Subcutaneous abdominal adipose tissue (tissue), 5 donors: Measurements from ENCODE around the gene UBASH3B.

ENCODE experiments used
- H3K27ac ChIP-seq: one replicate; pipeline ENCODE4 v1.7.0; 2013; ENCODE audit warnings: low read depth, mild to moderate bottlenecking, inconsistent platforms, low read length, moderate library complexity
- H3K27me3 ChIP-seq, 5 donors: one replicate each; pipeline ENCODE4 v1.7.0; 2013; ENCODE audit warnings: low read length in 5 of 5, inconsistent platforms in 1 of 5; ENCODE audit not compliant: control insufficient read depth in 5 of 5, insufficient read depth in 4 of 5
- H3K36me3 ChIP-seq, 5 donors: one replicate each; pipeline ENCODE4 v1.7.0; 2013; ENCODE audit warnings: low read length in 5 of 5; ENCODE audit not compliant: control insufficient read depth in 5 of 5, insufficient read depth in 5 of 5
- H3K4me1 ChIP-seq, 5 donors: one replicate each; pipeline ENCODE4 v1.7.0; 2013; ENCODE audit warnings: low read length in 5 of 5, mild to moderate bottlenecking in 3 of 5, moderate library complexity in 1 of 5; ENCODE audit not compliant: control insufficient read depth in 5 of 5, insufficient read depth in 5 of 5
- H3K4me3 ChIP-seq, 5 donors: one replicate each; pipeline ENCODE4 v1.7.0; 2013; ENCODE audit warnings: low read length in 5 of 5, low read depth in 1 of 5
- H3K9ac ChIP-seq, 5 donors: one replicate each; pipeline ENCODE4 v1.7.0; 2013; ENCODE audit warnings: low read length in 5 of 5, mild to moderate bottlenecking in 4 of 5, moderate library complexity in 3 of 5
- H3K9me3 ChIP-seq, 5 donors: one replicate each; pipeline ENCODE4 v1.7.0; 2013; ENCODE audit warnings: low read length in 5 of 5; ENCODE audit not compliant: control insufficient read depth in 5 of 5
- donor health status: healthy.
- donor health status: healthy.
- donor health status: healthy.
- donor health status: healthy.
- donor health status: healthy.

Gene UBASH3B

DNA sequence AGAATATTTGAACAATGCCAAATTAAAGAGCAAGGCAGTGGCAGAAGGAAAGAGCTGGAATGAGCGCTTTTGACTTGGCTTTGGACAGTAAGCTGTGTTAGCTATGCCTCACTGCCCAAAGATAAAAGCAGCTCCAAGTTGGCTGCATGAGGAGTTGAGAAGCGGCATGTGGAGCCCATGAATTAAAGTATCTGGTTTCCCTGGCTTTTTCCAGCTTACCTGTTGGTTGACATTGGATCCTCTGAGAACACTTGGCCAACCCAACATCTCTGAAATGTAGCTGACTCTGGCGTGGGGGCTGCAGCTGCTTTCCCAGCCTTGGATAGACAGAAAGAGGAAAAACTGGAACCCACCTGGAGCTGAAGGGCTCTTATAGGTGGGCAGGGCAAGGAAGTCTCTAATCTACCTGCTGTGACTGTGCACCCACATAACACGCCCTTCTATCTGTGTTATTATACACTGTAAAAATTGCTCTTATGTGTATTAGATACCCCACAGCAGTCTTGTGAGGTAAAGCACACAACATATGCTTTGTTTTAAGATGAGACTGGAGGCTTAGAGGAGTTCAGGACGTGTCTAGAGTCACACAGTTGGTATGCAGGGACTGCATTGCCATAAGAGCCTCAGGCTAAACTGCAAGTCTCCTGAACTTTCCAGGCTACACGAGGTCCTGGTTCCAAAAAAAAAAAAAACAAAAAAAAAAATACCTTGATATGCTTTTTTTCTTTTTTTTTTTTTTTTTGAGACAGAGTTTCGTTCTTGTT, 5.8 kb downstream of the UBASH3B start:
- H3K9ac ChIP-seq = no peak overlapping the region
- no peak overlapping the region for H3K4me3 ChIP-seq
- peaks cover 0 to 22% (median 7%) of the 10 kb centered on the region in 5 donors for H3K4me1 ChIP-seq
- no peaks in the 10 kb centered on the region for H3K27me3 ChIP-seq
- no peaks in the 10 kb centered on the region for H3K9me3 ChIP-seq
- H3K36me3 ChIP-seq = no peaks in the 10 kb centered on the region
- no peak overlapping the region for H3K27ac ChIP-seq

DNA sequence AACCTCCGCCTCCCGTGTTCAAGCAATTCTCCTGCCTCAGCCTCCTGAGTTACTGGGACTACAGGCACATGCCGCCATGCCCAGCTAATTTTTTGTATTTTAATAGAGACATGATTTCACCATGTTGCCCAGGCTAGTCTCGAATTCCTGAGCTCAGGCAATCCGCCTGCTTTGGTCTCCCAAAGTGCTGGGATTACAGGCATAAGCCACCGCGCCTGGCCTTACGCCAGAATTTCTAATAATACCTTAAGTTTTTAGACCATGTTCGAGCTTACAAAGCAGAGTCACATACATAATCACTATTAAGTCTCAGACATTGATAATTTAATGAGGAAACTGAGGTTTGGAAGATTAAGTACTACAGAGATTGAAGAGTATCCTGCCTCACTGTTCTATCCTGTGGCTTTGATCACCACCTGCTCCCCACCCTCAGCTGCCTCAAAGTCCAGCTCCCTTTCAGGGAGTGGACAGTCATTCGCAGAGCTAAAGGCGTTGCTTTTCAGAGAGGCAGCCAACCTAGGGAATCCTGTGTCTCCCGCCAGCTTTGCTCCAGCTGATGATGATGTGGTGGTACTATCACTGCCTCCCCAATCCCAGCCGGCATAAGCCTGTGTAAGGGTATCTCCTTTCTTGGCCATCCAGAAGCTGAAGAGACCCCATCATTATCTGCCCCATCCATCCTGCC, 7.7 kb downstream of the UBASH3B start:
- Histone ChIP-seq H3K27ac (no peak overlapping the region), H3K36me3 (no peaks in the 10 kb centered on the region), H3K9ac (no peak overlapping the region), H3K27me3 (no peaks in the 10 kb centered on the region), H3K4me3 (no peak overlapping the region), H3K4me1 (peaks cover 0 to 13% (median 0%) of the 10 kb centered on the region in 5 donors), H3K9me3 (no peaks in the 10 kb centered on the region)

DNA sequence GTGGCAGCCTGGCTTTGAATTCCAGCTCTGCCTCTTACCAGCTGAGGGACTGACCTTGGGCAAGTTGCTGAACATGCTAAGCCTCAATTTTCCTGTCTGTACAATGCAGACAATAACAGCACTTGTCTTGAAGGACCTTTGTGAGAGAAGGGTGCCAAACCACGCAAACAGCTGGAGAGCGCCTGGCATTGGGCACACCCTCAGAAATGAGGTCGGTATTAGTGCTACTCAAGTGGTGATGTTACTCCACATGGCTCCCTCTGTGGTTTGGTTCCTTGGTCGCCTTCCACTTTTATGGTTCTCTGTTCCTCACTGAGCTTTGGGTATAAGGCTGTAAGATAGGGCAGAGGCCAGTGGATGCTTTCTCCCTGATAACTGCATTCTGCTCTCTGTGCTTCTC, 8.2 kb downstream of the UBASH3B start:
- Histone ChIP-seq H3K4me1 (peaks cover 0 to 13% (median 0%) of the 10 kb centered on the region in 5 donors), H3K9ac (no peak overlapping the region), H3K4me3 (no peak overlapping the region), H3K27me3 (no peaks in the 10 kb centered on the region), H3K9me3 (peaks cover 0 to under 1% (median 0%) of the 10 kb centered on the region in 5 donors), H3K27ac (no peak overlapping the region), H3K36me3 (no peaks in the 10 kb centered on the region)

DNA sequence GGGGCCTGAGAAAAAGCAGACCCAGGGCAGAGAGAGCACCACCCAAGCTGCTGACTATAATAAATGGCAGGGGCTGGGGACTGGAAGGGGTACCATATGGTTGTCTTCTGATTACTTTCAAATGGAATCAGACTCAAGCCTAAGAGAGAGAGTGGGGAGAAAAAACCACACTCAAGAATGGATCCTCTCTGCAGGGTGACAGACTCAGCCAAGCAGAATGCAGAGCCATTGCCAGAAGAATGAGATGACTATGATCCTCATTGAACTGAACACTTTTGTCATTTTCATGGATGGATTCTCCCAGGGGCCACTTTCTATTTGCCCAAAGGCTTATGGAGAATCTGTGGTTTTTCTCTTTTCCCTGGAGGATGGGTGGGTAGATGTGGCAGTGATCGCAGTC, 8.7 kb downstream of the UBASH3B start:
- Histone ChIP-seq H3K9me3 (peaks cover 0 to 5% (median 3%) of the 10 kb centered on the region in 5 donors), H3K27me3 (no peaks in the 10 kb centered on the region), H3K36me3 (no peaks in the 10 kb centered on the region), H3K4me3 (no peak overlapping the region), H3K9ac (no peak overlapping the region), H3K27ac (no peak overlapping the region), H3K4me1 (peaks cover 0 to 13% (median 0%) of the 10 kb centered on the region in 5 donors)

DNA sequence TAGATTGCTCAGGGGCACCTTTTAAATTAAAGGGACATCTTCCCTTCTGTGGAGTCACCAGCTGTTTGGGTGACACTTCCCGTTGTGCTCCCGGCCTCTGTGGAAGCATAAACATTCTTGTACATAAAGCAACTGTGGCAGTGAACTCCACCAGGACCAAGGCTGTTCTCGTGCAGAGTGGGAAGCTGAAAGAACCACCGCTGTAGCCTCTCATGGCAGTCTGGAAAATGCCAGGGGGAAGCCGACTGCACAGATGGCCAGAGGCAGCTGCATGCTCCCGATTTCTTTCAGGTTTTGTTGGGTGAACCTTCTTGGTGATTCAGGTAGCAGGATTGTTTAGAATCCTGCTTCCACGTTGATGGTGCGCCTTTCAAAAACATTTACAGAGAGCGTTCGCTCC, 10.3 kb downstream of the UBASH3B start:
- Histone ChIP-seq H3K9ac (no peak overlapping the region), H3K4me1 (peaks cover 0 to 2% (median 0%) of the 10 kb centered on the region in 5 donors), H3K27ac (no peak overlapping the region), H3K27me3 (no peaks in the 10 kb centered on the region), H3K4me3 (no peak overlapping the region), H3K9me3 (peaks cover 0 to 8% (median 5%) of the 10 kb centered on the region in 5 donors), H3K36me3 (no peaks in the 10 kb centered on the region)

- Histone ChIP-seq H3K4me3 (no peak overlapping the region), H3K4me1 (peaks cover 0 to 2% (median 0%) of the 10 kb centered on the region in 5 donors), H3K27me3 (no peaks in the 10 kb centered on the region), H3K27ac (no peak overlapping the region), H3K36me3 (no peaks in the 10 kb centered on the region), H3K9me3 (peaks cover 0 to 8% (median 5%) of the 10 kb centered on the region in 5 donors), H3K9ac (no peak overlapping the region)
Measured at GRCh38 chr11:122666743-122667142, 11.2 kb downstream of the UBASH3B start.

DNA sequence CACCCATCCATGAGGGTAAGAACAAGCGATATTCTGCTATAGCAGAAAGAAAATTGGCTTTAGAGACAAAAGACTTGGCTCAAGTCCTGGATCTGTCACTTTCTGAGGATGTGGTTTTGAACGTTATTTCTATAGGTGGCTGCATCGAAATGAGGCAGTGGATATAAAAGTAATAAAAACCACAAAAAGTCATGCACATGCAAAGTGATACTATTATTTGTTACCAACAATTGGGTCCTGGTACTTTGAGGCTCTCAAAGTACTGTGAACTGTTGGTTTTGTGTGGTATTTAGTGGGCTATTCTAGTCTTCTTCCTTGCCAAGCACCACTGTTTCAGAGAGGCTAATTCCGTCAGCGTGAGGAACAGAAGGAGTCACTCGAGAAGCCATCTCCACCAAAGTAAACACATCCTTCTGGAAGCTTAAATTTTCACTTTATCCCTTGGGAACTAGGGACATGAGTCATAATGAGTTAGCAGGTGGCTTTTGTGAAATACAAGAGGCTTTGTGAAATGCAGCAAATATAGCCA, 13.1 kb downstream of the UBASH3B start:
- Histone ChIP-seq H3K4me3 (no peak overlapping the region), H3K27ac (no peak overlapping the region), H3K9ac (no peak overlapping the region), H3K4me1 (peaks cover 0 to 2% (median 0%) of the 10 kb centered on the region in 5 donors), H3K9me3 (peaks cover 0 to 8% (median 5%) of the 10 kb centered on the region in 5 donors), H3K36me3 (no peaks in the 10 kb centered on the region), H3K27me3 (no peaks in the 10 kb centered on the region)

DNA sequence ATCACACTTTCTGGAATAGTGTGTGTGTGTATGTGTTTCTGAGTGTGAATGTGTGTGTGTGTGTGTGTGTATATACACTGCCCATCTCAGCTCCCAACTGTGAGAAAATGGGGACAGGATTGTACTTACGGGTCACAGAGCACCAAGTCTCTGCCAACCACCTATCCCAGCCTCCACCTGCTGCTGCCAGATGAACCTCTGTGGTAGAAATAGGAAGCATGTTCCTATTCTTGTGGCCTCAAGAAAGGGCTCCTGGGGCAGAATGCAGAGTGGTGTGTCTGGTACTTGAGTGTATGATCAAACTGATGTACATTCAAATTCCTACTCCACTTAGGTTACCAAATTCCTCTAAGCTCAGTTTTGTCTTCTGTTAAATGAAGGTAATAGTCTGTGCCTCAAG, 14.6 kb downstream of the UBASH3B start:
- Histone ChIP-seq H3K4me3 (no peak overlapping the region), H3K27me3 (no peaks in the 10 kb centered on the region), H3K27ac (no peak overlapping the region), H3K9ac (no peak overlapping the region), H3K4me1 (peaks cover 0 to 2% (median 0%) of the 10 kb centered on the region in 5 donors), H3K36me3 (no peaks in the 10 kb centered on the region), H3K9me3 (peaks cover 0 to 8% (median 5%) of the 10 kb centered on the region in 5 donors)

DNA sequence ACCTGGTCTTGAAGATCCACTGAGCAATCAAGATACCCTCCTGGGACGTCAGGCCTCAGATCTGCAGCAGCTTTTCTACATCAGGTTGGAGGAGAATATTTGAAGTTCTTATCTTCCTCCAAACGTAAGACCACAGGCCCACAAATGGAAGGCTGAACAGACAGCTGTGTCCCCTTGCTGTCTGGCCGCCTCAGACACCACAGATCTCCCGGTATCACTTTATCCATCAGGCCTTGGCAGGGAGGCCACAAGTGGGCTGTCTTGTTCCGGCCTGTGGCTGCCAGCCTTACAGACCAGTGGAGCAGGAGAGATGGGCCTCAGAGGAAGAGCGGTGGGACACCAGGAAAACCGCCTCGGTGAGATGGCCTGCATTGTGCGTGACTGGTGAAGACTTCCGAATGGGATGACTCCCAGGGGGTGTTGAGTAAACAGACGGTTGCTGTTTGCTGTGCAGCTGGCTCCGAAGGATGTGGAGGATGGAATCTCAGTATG, 15.9 kb downstream of the UBASH3B start:
- Histone ChIP-seq H3K9me3 (peaks cover 0 to 8% (median 5%) of the 10 kb centered on the region in 5 donors), H3K27me3 (no peaks in the 10 kb centered on the region), H3K9ac (no peak overlapping the region), H3K36me3 (no peaks in the 10 kb centered on the region), H3K4me1 (no peaks in the 10 kb centered on the region), H3K27ac (no peak overlapping the region), H3K4me3 (no peak overlapping the region)

- Histone ChIP-seq H3K4me3 (no peak overlapping the region), H3K9ac (no peak overlapping the region), H3K27me3 (no peaks in the 10 kb centered on the region), H3K9me3 (peaks cover 0 to 8% (median 5%) of the 10 kb centered on the region in 5 donors), H3K27ac (no peak overlapping the region), H3K4me1 (no peaks in the 10 kb centered on the region), H3K36me3 (no peaks in the 10 kb centered on the region)
Measured at GRCh38 chr11:122672892-122673291, 17.4 kb downstream of the UBASH3B start.
